Stimulated activated CD4-positive, alpha-beta T cell treated with anti-CD3 and anti-CD28 coated beads, TNF-alpha, amount 100 ng/mL, for 1 hour (primary cell): Measurements from ENCODE around the gene TPBGL.
A peak's percentile ranks its signal among the peaks of the same experiment; 100 is the strongest.

ENCODE experiments used
- DNase-seq, 3 donors: peaks; one replicate each; pipeline ENCODE4 v3.0.0-alpha.2; 2020; ENCODE audit warnings: low read depth in 3 of 3, low spot score in 1 of 3

The TPBGL gene

GRCh38 chr11:75240311-75241035 lies at the start of gene TPBGL:
TSS of gene TPBGL (plus strand) at chr11:75240774. CDS start at chr11:75241050, 276 bp downstream.
- DNase-seq = no peak

GRCh38 chr11:75191330-75191717 lies 49.2 kb upstream of the TPBGL start:
- DNase-seq = no peak

GRCh38 chr11:75193271-75193670 lies 47.3 kb upstream of the TPBGL start:
- DNase-seq = no peak

GRCh38 chr11:75193711-75194110 lies 46.9 kb upstream of the TPBGL start:
- DNase-seq = no peak

- DNase-seq = no peak
Observed at GRCh38 chr11:75194147-75194546, 46.4 kb upstream of the TPBGL start.

GRCh38 chr11:75195167-75195962 lies 45.2 kb upstream of the TPBGL start:
- DNase-seq = no peak

GRCh38 chr11:75196426-75196825 lies 44.1 kb upstream of the TPBGL start:
- no peak for DNase-seq

GRCh38 chr11:75197512-75198277 lies 42.9 kb upstream of the TPBGL start:
- DNase-seq = no peak

GRCh38 chr11:75198278-75198973 lies 42.1 kb upstream of the TPBGL start:
- no peak for DNase-seq

- no peak for DNase-seq
Observed at GRCh38 chr11:75199412-75199955, 41.1 kb upstream of the TPBGL start.

- no peak for DNase-seq
Observed at GRCh38 chr11:75200051-75200450, 40.5 kb upstream of the TPBGL start.

- DNase-seq = no peak
Observed at GRCh38 chr11:75200531-75200930, 40.0 kb upstream of the TPBGL start.

- DNase-seq = no peak
Observed at GRCh38 chr11:75201771-75202170, 38.8 kb upstream of the TPBGL start.

- no peak for DNase-seq
Observed at GRCh38 chr11:75202195-75202594, 38.4 kb upstream of the TPBGL start.

- no peak for DNase-seq
Observed at GRCh38 chr11:75203138-75203537, 37.4 kb upstream of the TPBGL start.

GRCh38 chr11:75203641-75204011 lies 36.9 kb upstream of the TPBGL start:
- no peak for DNase-seq

- no peak for DNase-seq
Observed at GRCh38 chr11:75204012-75204674, 36.4 kb upstream of the TPBGL start.

GRCh38 chr11:75204685-75205563 lies 35.6 kb upstream of the TPBGL start:
- peak; percentile 27 to 80 (median 65) for DNase-seq

GRCh38 chr11:75205564-75206020 lies 35.0 kb upstream of the TPBGL start:
- DNase-seq = no peak
